Measurements from ENCODE around the gene SAMD3. TPM values are rescaled to one million over a fixed set of nuclear protein-coding genes. Genes with fewer than 3 reads are reported as not detected.

The SAMD3 gene
- total RNA-seq, 1 experiment from 2014 or later: not detected

- no peaks in the 10 kb centered on the region for H3K9me3 Mint-ChIP-seq (ENCODE audit: unreplicated experiment)
- H3K27me3 Mint-ChIP-seq (ENCODE audit: insufficient read depth, unreplicated experiment): no peaks in the 10 kb centered on the region
- intact Hi-C loops (cut with micrococcal nuclease): no loop called here
- BruUV-seq (replicated peaks): no TSS peak
- H3K4me1 Mint-ChIP-seq (ENCODE audit: insufficient read depth, unreplicated experiment): no peaks in the 10 kb centered on the region
- DNase-seq (ENCODE audit: unreplicated experiment): no peak
- CTCF ChIA-PET: no interaction called here
- H3K27ac Mint-ChIP-seq (ENCODE audit: low read depth, unreplicated experiment): no peak overlapping the region
- no peaks in the 10 kb centered on the region for H3K36me3 Mint-ChIP-seq (ENCODE audit: insufficient read depth, unreplicated experiment)
- TF ChIP-seq CTCF (IDR thresholded peaks at IDR 0.05; ENCODE audit: unreplicated experiment): no peak
- POLR2A ChIA-PET: interaction anchor here (0.6 kb wide), 1 partner anchor 16 kb away, joined by 3 read pairs; no protein-coding TSS in a partner anchor
- H3K4me3 Mint-ChIP-seq (ENCODE audit: unreplicated experiment): no peak overlapping the region
These were observed 94.4 kb downstream of the SAMD3 start for GRCh38 chr6:130128326-130128725.

- Mint-ChIP-seq H3K4me1 (ENCODE audit: insufficient read depth, unreplicated experiment) (no peaks in the 10 kb centered on the region), H3K36me3 (ENCODE audit: insufficient read depth, unreplicated experiment) (no peaks in the 10 kb centered on the region), H3K9me3 (ENCODE audit: unreplicated experiment) (no peaks in the 10 kb centered on the region), H3K27me3 (ENCODE audit: insufficient read depth, unreplicated experiment) (no peaks in the 10 kb centered on the region), H3K4me3 (ENCODE audit: unreplicated experiment) (no peak overlapping the region), H3K27ac (ENCODE audit: low read depth, unreplicated experiment) (no peak overlapping the region)
- no peak for TF ChIP-seq CTCF (IDR thresholded peaks at IDR 0.05; ENCODE audit: unreplicated experiment)
- no TSS peak for BruUV-seq (replicated peaks)
- intact Hi-C loops (cut with micrococcal nuclease): no loop called here
- CTCF ChIA-PET: no interaction called here
- no peak for DNase-seq (ENCODE audit: unreplicated experiment)
- POLR2A ChIA-PET: no interaction called here
These were observed 95.6 kb downstream of the SAMD3 start for GRCh38 chr6:130127195-130127594.

DNA sequence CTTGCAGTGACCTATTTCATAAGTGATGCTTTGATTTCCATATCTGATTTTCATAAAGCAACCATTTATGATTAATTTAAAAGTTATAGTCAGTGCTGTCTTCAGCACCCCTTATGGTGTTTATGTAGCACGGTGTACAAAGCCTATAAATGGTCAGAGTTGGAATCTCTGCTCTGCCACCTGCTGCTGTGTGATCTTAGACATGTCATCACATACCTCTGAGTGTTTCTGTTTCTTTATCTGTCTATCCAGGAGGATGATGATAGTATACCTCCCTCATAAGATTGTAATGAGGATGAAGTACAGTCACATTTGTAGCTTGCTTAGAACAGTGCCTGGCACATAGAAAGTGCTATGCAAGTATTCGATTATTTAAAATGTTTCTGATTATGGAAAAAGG is 100.5 kb downstream of the SAMD3 start:
- H3K4me3 Mint-ChIP-seq (ENCODE audit: unreplicated experiment): no peak overlapping the region
- BruUV-seq (replicated peaks): no TSS peak
- no peaks in the 10 kb centered on the region for H3K36me3 Mint-ChIP-seq (ENCODE audit: insufficient read depth, unreplicated experiment)
- no peaks in the 10 kb centered on the region for H3K4me1 Mint-ChIP-seq (ENCODE audit: insufficient read depth, unreplicated experiment)
- POLR2A ChIA-PET: no interaction called here
- intact Hi-C loops (cut with micrococcal nuclease): no loop called here
- CTCF ChIA-PET: interaction anchor here (0.5 to 0.6 kb wide), 2 partner anchors 129 to 623 kb away, joined by 3 read pairs; no protein-coding TSS in a partner anchor
- TF ChIP-seq CTCF (IDR thresholded peaks at IDR 0.05; ENCODE audit: unreplicated experiment): no peak
- no peaks in the 10 kb centered on the region for H3K9me3 Mint-ChIP-seq (ENCODE audit: unreplicated experiment)
- H3K27me3 Mint-ChIP-seq (ENCODE audit: insufficient read depth, unreplicated experiment): no peaks in the 10 kb centered on the region
- DNase-seq (ENCODE audit: unreplicated experiment): no peak
- no peak overlapping the region for H3K27ac Mint-ChIP-seq (ENCODE audit: low read depth, unreplicated experiment)

DNA sequence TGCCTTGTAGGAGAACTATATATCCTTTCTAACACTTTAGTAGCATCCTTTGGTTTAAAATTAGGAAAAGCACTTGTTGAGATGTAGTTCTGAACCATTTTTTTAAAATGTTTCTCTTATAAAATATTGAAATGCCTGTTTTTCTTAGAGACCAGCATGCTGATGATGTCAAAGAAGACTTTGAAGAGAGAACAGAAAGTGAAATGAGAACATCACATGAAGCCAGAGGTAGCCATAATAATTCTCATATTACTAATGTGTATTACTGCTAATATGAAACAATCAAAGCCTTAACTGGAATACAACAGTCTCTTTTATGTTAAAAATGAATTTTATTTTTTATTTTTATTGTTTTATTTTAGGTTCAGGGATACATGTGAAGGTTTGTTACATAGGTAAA is 102.0 kb downstream of the SAMD3 start:
- Mint-ChIP-seq H3K4me1 (ENCODE audit: insufficient read depth, unreplicated experiment) (no peaks in the 10 kb centered on the region), H3K9me3 (ENCODE audit: unreplicated experiment) (no peaks in the 10 kb centered on the region), H3K27me3 (ENCODE audit: insufficient read depth, unreplicated experiment) (no peaks in the 10 kb centered on the region), H3K36me3 (ENCODE audit: insufficient read depth, unreplicated experiment) (no peaks in the 10 kb centered on the region), H3K4me3 (ENCODE audit: unreplicated experiment) (no peak overlapping the region), H3K27ac (ENCODE audit: low read depth, unreplicated experiment) (no peak overlapping the region)
- ChIA-PET POLR2A (interaction anchor here (1.0 kb wide), 1 partner anchor 9 kb away, joined by 3 read pairs; no protein-coding TSS in a partner anchor), CTCF (interaction anchor here (0.5 to 0.6 kb wide), 2 partner anchors 65 to 150 kb away, joined by 3 read pairs; no protein-coding TSS in a partner anchor)
- no peak for TF ChIP-seq CTCF (IDR thresholded peaks at IDR 0.05; ENCODE audit: unreplicated experiment)
- no TSS peak for BruUV-seq (replicated peaks)
- DNase-seq (ENCODE audit: unreplicated experiment): no peak
- intact Hi-C loops (cut with micrococcal nuclease): no loop called here

Data from MCF 10A (cell line).